ENCODE results near the gene FADS1.

Gene FADS1

DNA sequence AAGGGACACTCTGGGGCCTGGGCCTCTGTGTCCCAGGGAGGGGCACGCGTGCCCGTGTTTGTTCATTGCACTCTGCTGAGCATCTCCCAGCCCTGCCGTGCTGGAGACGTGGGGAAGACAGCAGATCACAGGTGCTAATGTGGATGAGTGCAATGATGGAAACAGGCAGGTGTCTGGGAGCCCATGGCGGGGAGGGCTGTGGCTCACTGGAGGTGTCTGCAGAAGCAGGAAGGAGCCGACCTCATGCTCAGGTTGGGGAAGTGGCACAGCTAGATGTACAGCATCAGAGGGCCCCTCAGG lies 32.3 kb downstream of the FADS1 start:
- DNase-seq (ENCODE audit: low spot score): no peak
- TF ChIP-seq, protein P1, sequence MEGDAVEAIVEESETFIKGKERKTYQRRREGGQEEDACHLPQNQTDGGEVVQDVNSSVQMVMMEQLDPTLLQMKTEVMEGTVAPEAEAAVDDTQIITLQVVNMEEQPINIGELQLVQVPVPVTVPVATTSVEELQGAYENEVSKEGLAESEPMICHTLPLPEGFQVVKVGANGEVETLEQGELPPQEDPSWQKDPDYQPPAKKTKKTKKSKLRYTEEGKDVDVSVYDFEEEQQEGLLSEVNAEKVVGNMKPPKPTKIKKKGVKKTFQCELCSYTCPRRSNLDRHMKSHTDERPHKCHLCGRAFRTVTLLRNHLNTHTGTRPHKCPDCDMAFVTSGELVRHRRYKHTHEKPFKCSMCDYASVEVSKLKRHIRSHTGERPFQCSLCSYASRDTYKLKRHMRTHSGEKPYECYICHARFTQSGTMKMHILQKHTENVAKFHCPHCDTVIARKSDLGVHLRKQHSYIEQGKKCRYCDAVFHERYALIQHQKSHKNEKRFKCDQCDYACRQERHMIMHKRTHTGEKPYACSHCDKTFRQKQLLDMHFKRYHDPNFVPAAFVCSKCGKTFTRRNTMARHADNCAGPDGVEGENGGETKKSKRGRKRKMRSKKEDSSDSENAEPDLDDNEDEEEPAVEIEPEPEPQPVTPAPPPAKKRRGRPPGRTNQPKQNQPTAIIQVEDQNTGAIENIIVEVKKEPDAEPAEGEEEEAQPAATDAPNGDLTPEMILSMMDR (conservative IDR thresholded peaks at IDR 0.05; ENCODE audit: low read depth): no peak
- peak overlapping the region; percentile 36 for H3K27ac ChIP-seq
- POLR2A ChIA-PET (ENCODE audit: low non-redundant PET): no interaction called here
- CTCF ChIA-PET: interaction anchor here (1.1 kb wide), 1 partner anchor 37 kb away, joined by 3 read pairs; no protein-coding TSS in a partner anchor

DNA sequence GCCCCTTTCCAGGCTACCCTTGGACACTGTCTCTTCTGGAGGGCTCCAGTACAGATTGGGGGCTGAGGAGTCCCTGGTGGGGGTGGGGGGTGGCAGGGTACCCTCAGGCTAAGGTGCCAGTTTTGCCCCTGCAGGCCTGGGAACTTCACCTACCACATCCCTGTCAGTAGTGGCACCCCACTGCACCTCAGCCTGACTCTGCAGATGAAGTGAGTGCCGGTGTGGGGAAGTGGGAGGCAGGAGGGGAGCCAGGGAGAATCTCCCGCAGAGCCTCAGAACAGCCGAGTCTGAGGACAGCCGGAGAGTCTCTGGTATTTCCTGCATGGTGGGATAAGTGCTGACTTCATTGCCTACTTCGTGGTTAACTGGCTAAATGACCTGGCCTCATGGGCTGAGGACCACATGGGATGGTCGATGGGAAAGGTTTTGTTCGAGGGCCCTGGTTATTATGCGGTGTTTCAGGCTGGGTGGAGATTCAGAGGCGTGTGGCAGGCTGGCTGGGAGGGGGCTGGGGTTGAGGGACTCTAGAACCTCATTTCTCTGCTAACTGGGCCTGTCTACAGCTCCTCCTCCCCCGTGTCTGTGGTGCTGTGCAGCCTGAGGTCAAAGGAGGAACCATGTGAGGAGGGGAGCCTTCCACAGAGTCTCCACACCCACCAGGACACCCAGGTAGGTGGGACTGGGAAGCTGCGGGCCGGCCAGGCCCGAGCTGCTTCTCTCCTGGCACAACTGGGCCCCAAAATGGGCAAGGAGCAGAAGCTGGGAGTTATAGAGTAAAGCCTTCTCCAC lies 32.9 kb downstream of the FADS1 start:
- TF ChIP-seq, protein P1 (conservative IDR thresholded peaks at IDR 0.05; ENCODE audit: low read depth): no peak
- no peak for DNase-seq (ENCODE audit: low spot score)
- H3K27ac ChIP-seq: peak overlapping the region; percentile 36
- CTCF ChIA-PET: interaction anchor here (1.1 kb wide), 1 partner anchor 37 kb away, joined by 3 read pairs; no protein-coding TSS in a partner anchor
- POLR2A ChIA-PET (ENCODE audit: low non-redundant PET): no interaction called here

DNA sequence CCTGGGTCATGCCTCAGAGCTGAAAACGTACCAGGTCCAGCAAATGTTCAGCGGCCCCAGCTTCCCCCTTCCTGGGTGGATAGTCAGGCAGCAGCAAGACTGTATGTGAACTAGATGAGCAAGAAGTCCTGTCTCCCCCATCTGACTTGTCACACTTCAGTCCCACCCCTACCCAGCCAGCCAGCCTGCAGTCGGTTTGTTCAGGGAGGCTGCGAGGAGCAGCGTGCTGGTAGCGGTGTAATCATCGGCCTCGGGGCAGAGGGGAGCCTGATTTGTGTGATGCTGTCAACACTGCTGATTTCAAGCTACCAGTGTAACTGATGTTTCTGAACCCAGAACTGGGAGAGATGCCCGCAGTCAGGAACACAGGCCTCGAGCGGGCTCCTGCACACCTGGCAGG lies 34.0 kb downstream of the FADS1 start:
- ChIA-PET CTCF (no interaction called here), POLR2A (ENCODE audit: low non-redundant PET) (no interaction called here)
- H3K27ac ChIP-seq: no peak overlapping the region
- no peak for DNase-seq (ENCODE audit: low spot score)
- TF ChIP-seq, protein P1 (conservative IDR thresholded peaks at IDR 0.05; ENCODE audit: low read depth): no peak

DNA sequence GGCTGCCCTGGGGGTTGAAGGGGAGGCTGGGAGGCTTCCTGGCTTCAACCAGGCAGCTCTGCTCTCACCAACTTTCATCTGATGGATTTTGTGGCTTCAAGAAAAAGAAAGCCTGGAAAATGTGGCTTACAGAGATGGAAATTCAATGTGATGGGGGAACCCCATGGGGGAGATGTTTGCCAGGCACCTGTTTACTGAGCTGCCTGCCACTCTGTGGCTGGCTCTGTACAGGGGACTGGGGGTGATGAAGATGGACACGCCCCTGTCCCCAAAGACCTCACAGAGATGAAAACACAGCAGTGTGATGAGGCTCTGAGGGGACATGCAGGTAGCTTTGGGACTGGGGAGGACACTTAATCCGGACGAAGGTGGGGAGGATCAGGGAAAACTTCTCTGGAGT lies 34.5 kb downstream of the FADS1 start:
- ChIA-PET POLR2A (ENCODE audit: low non-redundant PET) (no interaction called here), CTCF (interaction anchor here (0.6 kb wide), 1 partner anchor 19 kb away, joined by 3 read pairs; no protein-coding TSS in a partner anchor)
- TF ChIP-seq, protein P1 (conservative IDR thresholded peaks at IDR 0.05; ENCODE audit: low read depth): no peak

DNA sequence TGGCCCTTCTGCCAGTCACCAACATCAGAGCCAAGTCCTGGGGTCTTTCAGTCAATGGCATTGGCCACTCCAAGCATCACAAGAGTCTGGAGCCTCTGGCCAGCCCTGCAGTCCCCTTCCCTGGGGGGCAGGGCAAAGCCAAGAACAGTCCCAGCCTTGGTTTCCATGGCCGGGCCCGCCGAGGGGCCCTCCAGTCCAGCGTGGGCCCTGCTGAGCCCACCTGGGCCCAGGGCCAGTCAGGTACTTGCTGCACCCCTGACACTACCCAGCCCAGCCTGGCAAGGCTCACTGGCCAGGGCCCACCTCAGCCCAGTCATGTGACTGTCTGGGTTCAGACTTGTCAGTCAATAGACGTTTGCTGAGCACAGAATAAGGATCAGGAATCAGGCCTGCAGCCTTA lies 35.2 kb downstream of the FADS1 start:
- TF ChIP-seq, protein P1 (conservative IDR thresholded peaks at IDR 0.05; ENCODE audit: low read depth): no peak
- DNase-seq (ENCODE audit: low spot score): no peak
- ChIA-PET POLR2A (ENCODE audit: low non-redundant PET) (no interaction called here), CTCF (no interaction called here)
- H3K27ac ChIP-seq: peak overlapping the region; percentile 11; the same call in 1 of the 2 replicates

More for the DNA sequence above, 34.5 kb downstream of the FADS1 start:
- no peak overlapping the region for H3K27ac ChIP-seq
- no peak for DNase-seq (ENCODE audit: low spot score)

DNA sequence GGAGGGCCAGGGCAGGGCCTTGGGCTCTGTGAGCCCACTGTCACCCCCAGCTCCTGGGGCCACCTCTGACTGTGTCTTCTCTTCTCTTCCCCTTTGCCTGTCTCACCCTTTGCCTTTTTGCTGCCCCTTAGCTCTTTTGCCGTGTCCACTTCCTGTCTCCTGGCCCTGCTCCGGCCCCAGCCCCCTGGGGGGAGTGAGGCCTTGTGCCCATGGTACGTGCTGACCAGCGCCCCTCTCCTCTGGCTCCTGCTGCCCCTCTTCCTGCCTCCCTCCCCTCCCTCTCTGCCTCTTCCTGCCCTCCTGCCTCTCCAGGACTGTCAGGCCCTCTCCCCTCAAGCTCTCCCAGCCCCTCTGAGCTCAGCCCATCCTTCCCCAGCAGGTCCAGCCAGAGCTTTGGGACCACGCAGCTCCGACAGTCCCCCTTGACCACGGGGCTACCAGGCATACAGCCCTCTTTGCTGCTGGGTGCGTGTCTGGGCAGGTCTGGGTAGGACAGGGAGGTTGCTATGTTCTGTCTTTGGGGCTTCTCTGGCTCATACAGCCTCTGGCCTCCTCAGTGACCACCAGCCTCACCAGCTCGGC lies 36.1 kb downstream of the FADS1 start:
- CTCF ChIA-PET: interaction anchor here (0.6 to 1.3 kb wide), 3 partner anchors 33 to 335 kb away, joined by 3 to 4 read pairs (median 3); no protein-coding TSS in a partner anchor
- peak overlapping the region; percentile 11; the same call in 1 of the 2 replicates for H3K27ac ChIP-seq
- TF ChIP-seq, protein P1 (conservative IDR thresholded peaks at IDR 0.05; ENCODE audit: low read depth): no peak
- POLR2A ChIA-PET (ENCODE audit: low non-redundant PET): no interaction called here
- no peak for DNase-seq (ENCODE audit: low spot score)
